Uterus (tissue), 4 donors: Measurements from ENCODE around the gene ISL2. TPM values are rescaled to one million over a fixed set of nuclear protein-coding genes. Genes with fewer than 3 reads are reported as not detected.

ENCODE experiments used
- DNase-seq, 2 donors: peaks; one replicate each; pipeline ENCODE4 v3.0.0-alpha.2; 2019 to 2020
- H3K27ac ChIP-seq, 2 donors: fragments of 200-600 bp; sonication (generic); 1 replicate in 1 of 2; 2 replicates in 1 of 2; pipeline ENCODE4 v1.5.1; 2016 to 2018
- H3K27me3 ChIP-seq, 2 donors: fragments of 200-600 bp; sonication (generic); one replicate each; pipeline ENCODE4 v1.5.1; 2018 to 2019; ENCODE audit warnings: control low read depth in 1 of 2
- H3K36me3 ChIP-seq, 2 donors: fragments of 200-600 bp; sonication (generic); one replicate each; pipeline ENCODE4 v1.5.1; 2019; ENCODE audit warnings: control low read depth in 1 of 2
- H3K4me1 ChIP-seq, 2 donors: fragments of 200-600 bp; sonication (generic); one replicate each; pipeline ENCODE4 v1.5.1; 2018 to 2019; ENCODE audit warnings: control low read depth in 1 of 2
- H3K4me3 ChIP-seq, 2 donors: fragments of 200-600 bp; sonication (generic); 1 replicate in 1 of 2; 2 replicates in 1 of 2; pipeline ENCODE4 v1.5.1; 2018 to 2019; ENCODE audit warnings: mild to moderate bottlenecking in 1 of 2
- H3K9me3 ChIP-seq, 2 donors: fragments of 200-600 bp; sonication (generic); one replicate each; pipeline ENCODE4 v1.5.1; 2019; ENCODE audit warnings: control low read depth in 1 of 2
- POLR2A ChIP-seq, 2 donors: fragments of 450-650 bp; IDR thresholded peaks; one replicate each; pipeline ENCODE4 v1.6.1; 2016; ENCODE audit warnings: antibody characterized with exemption in 2 of 2, mild to moderate bottlenecking in 1 of 2, moderate library complexity in 1 of 2
- intact Hi-C: fragments of 100-400 bp; cut with DNase I; formaldehyde crosslinking; loops from one replicate; pipeline ENCODE4 v1.15.1; 2023; ENCODE audit warnings: low total_unique reads
- total RNA-seq, 4 donors: library from RNA; depleted of rRNA in 3 of 4; stranded (reverse); fragments of >200 nt in 3 of 4; gene quantifications; one replicate each; pipeline versions ENCODE4 v1.1.0 to v1.2.4, GENCODE V29; 2014 to 2023
- TF ChIP-seq, protein P1 (sequence below), 4 experiments: fragments of 200-600 bp in 2 of 4; fragments of 450-650 bp in 2 of 4; sonication (generic) in 2 of 4; IDR thresholded peaks; one replicate each; pipeline ENCODE4 v1.5.1; 2016 to 2019; ENCODE audit warnings: antibody characterized with exemption in 4 of 4, mild to moderate bottlenecking in 2 of 4, moderate library complexity in 1 of 4
- donor health status: DM: yes; HTN: yes; CAD: no.

The ISL2 gene
- total RNA-seq, 4 donors from 2014 or later, result 0.48 TPM; not detected in 3

DNA sequence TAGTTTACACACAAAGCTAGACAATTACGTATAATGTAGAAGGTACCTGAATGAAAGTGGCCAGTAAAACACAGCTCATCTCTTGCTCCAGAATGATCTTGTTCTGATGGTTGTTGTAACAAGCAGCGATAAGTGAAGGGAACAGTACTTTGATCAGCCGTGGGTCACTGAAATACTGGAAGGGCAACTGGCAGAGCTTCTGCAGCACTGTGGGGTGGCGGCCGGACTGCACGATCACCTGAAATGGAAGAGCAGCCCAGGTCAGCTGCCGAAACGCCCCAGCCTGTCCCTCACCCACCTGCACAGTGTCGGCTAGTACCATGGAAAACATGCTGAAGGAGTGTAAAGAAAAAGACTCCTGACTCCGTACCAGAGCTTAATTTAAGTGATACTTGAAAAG, 17.3 kb downstream of the ISL2 start:
- no peak for DNase-seq
- no peaks in the 10 kb centered on the region for H3K36me3 ChIP-seq
- no peak for TF ChIP-seq POLR2A (IDR thresholded peaks at IDR 0.05)
- TF ChIP-seq, protein P1, sequence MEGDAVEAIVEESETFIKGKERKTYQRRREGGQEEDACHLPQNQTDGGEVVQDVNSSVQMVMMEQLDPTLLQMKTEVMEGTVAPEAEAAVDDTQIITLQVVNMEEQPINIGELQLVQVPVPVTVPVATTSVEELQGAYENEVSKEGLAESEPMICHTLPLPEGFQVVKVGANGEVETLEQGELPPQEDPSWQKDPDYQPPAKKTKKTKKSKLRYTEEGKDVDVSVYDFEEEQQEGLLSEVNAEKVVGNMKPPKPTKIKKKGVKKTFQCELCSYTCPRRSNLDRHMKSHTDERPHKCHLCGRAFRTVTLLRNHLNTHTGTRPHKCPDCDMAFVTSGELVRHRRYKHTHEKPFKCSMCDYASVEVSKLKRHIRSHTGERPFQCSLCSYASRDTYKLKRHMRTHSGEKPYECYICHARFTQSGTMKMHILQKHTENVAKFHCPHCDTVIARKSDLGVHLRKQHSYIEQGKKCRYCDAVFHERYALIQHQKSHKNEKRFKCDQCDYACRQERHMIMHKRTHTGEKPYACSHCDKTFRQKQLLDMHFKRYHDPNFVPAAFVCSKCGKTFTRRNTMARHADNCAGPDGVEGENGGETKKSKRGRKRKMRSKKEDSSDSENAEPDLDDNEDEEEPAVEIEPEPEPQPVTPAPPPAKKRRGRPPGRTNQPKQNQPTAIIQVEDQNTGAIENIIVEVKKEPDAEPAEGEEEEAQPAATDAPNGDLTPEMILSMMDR (IDR thresholded peaks at IDR 0.05), result no peak
- no peak overlapping the region for H3K4me3 ChIP-seq
- no peaks in the 10 kb centered on the region for H3K27me3 ChIP-seq
- no peak overlapping the region for H3K27ac ChIP-seq
- no peaks in the 10 kb centered on the region for H3K9me3 ChIP-seq
- no peaks in the 10 kb centered on the region for H3K4me1 ChIP-seq
- intact Hi-C loops, result no loop called here

DNA sequence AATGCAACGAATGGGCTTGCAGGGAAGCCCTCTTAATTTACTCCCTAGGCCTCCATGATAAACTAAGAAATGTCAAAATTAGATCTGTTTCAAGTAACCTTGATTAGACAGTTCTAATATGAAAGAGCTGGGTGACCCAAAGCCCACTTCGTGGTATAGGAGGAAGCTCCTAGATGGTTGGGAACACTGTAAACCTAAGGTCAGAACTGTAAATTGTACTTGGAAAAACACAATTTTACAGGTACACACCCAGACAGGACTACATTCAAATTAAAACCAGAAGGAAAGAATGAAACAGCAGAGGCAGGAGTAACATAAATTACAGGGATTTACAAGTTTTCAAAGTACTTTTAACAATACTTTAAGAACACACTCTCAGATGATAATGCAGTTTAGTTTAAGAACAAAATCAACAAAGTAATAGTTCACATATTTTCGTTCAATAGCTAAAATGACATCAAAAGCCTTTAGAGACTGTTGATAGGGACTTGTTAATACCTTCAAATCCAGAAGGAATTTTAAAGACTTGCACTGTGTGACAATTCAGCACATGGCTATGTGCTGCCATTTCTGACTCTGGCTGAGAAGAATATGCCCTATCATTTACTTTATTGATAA, 18.4 kb downstream of the ISL2 start:
- DNase-seq, result no peak
- H3K9me3 ChIP-seq, result no peaks in the 10 kb centered on the region
- intact Hi-C loops, result no loop called here
- TF ChIP-seq POLR2A (IDR thresholded peaks at IDR 0.05), result no peak
- TF ChIP-seq, protein P1 (IDR thresholded peaks at IDR 0.05), result no peak
- H3K27me3 ChIP-seq, result no peaks in the 10 kb centered on the region
- no peak overlapping the region for H3K27ac ChIP-seq
- H3K36me3 ChIP-seq, result no peaks in the 10 kb centered on the region
- H3K4me1 ChIP-seq, result no peaks in the 10 kb centered on the region
- no peak overlapping the region for H3K4me3 ChIP-seq

DNA sequence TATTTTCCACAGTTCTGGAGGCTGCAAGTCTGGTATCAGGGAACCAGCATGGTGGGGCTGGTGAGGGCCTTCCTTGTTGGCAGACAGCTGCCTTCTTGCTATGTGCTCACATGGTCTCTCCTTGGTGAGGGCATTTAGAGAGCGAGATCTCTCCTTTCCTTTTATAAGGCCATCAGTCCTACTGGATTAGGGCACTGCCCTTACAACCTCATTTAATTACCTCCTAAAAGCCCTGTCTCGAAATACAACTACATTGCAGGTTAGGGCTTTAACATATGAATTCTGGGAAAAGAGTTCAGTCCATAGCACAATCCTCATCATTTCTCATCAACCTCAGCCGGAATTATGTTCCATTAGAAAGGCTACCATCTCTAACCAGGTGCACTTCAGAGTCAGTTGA, 21.9 kb downstream of the ISL2 start:
- Histone ChIP-seq H3K27me3 (no peaks in the 10 kb centered on the region), H3K4me1 (no peaks in the 10 kb centered on the region), H3K36me3 (no peaks in the 10 kb centered on the region), H3K4me3 (no peak overlapping the region), H3K27ac (no peak overlapping the region), H3K9me3 (no peaks in the 10 kb centered on the region)
- DNase-seq, result no peak
- TF ChIP-seq, protein P1 (IDR thresholded peaks at IDR 0.05), result no peak
- no peak for TF ChIP-seq POLR2A (IDR thresholded peaks at IDR 0.05)
- intact Hi-C loops, result no loop called here

DNA sequence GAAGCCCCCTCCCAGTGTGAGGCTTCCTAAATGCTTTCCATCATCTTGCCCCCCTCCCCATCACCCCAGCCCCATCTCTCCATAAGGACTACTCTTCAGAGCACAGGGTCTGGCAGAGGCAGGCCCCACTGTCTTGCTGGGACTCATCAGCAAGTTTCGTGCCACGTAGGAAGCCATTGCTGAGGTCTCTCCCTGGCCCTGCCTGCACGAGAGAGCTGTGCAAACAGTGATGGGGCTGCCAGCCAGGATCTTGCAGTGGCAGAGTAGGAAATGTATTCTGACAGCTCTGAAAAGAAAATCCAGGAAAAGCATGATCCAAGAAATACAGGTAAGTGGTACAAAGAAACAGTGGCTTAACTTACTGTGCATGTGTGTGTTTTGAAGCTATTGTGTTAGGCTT, 22.6 kb downstream of the ISL2 start:
- TF ChIP-seq, protein P1 (IDR thresholded peaks at IDR 0.05), result no peak
- no peak for TF ChIP-seq POLR2A (IDR thresholded peaks at IDR 0.05)
- no peaks in the 10 kb centered on the region for H3K36me3 ChIP-seq
- no peak overlapping the region for H3K27ac ChIP-seq
- H3K4me1 ChIP-seq, result no peaks in the 10 kb centered on the region
- intact Hi-C loops, result no loop called here
- H3K27me3 ChIP-seq, result no peaks in the 10 kb centered on the region
- H3K4me3 ChIP-seq, result no peak overlapping the region
- no peak for DNase-seq
- H3K9me3 ChIP-seq, result no peaks in the 10 kb centered on the region

DNA sequence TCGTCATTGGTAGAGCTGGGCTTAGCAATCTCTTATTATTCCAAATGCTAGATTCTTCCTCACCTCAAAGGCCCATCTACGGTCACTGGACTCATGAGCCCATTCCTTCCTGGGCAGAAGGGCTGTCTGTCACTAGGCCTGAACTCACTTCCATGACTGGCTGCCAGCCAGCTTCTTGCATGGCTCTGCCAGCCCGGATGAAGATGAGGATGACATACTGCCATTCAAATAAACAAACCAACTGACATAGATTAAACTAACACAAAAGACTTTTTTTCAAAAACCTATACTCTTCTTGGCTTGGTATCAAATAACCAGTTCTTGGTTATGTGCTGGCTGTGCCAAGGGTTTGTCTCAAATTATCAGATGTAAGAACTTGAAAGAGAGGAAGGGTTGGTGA, 23.8 kb downstream of the ISL2 start:
- H3K4me1 ChIP-seq, result no peaks in the 10 kb centered on the region
- H3K27me3 ChIP-seq, result no peaks in the 10 kb centered on the region
- no peak for DNase-seq
- no peak overlapping the region for H3K27ac ChIP-seq
- H3K9me3 ChIP-seq, result no peaks in the 10 kb centered on the region
- no peak overlapping the region for H3K4me3 ChIP-seq
- intact Hi-C loops, result no loop called here
- no peaks in the 10 kb centered on the region for H3K36me3 ChIP-seq
- TF ChIP-seq POLR2A (IDR thresholded peaks at IDR 0.05), result no peak
- TF ChIP-seq, protein P1 (IDR thresholded peaks at IDR 0.05), result no peak
